GM18519 (cell line): ENCODE measurements around the gene KCP.

Experiments
- ATAC-seq: cut with Tn5 transposase; IDR thresholded peaks from one replicate; pipeline ENCODE4 v1.9.1; 2021; ENCODE audit warnings: mild to moderate bottlenecking, moderate library complexity; ENCODE audit not compliant: unreplicated experiment, low FRiP score

The KCP gene

DNA sequence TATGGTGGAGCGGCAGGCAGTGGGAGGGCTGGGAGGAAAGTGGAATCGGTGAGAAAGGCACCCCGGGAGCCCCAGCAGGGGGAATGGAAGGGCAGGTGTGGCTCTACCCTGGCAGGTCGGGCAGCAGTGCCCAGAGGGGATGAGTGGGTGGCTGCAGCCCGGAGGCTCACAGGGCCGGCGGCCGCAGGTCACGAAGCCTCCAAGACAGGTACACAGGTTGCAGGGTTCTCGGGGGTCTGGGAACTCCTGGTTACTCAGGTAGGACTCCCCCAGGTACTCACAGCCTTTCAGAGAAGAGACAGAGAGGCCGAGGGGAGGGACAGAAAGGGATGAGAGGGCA is 21.8 kb downstream of the KCP start:
- ATAC-seq, result no peak

DNA sequence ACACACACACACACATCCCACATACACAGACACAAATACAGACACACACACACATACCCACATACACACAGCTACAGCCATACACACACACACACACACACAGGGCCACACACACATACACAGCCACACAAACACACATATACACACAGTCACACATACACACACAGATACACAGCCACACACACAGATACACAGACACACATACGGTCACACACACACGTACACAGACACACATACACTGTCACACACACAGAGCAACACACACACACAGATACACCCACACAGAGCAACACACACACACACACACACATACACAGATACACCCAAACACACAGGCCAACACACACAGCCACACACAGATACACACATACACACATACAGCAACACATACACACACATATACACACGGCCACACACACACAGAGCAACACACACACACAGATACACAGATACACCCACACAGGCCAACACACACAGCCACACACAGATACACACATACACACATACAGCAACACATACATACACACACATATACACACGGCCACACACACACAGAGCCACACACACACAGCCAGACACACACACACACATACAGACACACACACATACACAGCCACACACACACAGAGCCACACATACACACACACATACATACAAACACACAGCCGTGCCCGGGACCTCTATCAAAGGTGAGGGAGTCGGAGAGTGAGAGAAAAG is 22.3 kb downstream of the KCP start:
- no peak for ATAC-seq

DNA sequence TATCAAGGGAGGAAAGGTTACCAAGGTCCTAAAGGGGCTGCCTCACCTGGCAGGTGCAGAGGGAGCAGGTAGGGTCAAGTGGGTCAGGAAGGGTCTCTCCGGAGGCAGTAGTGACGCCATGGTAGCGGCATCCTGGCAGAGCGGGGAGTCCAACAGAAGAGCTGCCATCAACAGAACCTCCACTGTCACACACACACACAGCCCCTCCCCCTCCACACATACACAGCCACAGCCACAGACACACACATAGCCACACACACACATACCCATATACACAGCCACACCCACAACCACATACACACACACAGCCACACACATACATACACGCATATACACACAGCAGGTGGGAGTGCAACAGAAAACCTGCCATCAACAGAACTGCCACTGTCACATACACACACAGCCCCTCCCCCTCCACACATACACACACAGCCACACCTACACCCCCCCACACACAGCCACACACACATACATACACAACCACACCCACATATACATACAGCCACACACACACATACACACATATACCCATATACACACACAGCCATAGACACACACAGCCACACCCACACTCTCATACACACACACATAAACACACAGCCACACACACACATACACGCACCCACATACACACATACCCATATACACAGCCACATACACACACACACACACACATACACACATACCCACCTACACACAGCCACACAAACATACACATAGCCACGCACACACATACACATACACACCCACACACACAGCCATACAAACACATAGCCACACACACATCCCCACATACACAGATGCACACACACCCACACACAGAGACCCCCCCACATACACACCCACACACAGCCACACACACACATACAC is 23.1 kb downstream of the KCP start:
- no peak for ATAC-seq

DNA sequence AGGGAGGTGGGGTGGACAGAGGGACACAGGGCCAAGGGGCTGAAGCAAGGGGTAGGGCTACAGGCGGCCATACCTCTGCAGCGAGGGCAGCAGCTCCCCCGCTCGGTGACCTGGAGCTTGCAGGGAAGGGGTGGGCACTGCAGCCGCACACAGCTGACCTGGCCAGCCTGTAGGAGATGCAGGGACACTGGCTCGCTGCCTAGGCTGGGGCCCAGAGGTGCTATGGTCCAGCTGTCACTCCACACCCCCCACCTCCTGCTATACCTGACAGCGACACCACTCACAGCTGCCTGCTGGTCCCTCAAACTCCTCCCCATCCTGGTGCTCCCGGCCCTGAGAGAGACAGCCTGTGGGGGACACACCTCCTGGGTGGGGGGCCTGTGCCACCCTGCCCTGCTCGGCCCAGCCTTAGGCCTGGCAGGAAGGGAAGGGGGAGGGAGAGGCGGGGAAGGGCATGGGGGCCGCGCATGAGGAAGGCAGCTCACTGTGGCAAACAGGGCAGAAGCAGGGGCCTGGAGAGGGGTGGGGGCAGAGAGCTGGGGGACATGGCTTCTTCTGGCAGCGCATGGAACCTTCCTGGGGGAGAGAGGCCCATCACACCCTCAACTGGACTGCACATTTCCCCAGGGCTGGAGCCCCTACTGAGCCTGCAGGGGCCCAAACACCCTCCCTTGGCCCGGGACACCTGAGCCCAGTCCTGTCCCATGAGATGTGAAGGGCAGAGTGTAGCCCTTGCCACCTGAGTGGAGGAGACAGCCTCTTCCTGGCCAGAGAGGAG is 23.9 kb downstream of the KCP start:
- ATAC-seq, result no peak

DNA sequence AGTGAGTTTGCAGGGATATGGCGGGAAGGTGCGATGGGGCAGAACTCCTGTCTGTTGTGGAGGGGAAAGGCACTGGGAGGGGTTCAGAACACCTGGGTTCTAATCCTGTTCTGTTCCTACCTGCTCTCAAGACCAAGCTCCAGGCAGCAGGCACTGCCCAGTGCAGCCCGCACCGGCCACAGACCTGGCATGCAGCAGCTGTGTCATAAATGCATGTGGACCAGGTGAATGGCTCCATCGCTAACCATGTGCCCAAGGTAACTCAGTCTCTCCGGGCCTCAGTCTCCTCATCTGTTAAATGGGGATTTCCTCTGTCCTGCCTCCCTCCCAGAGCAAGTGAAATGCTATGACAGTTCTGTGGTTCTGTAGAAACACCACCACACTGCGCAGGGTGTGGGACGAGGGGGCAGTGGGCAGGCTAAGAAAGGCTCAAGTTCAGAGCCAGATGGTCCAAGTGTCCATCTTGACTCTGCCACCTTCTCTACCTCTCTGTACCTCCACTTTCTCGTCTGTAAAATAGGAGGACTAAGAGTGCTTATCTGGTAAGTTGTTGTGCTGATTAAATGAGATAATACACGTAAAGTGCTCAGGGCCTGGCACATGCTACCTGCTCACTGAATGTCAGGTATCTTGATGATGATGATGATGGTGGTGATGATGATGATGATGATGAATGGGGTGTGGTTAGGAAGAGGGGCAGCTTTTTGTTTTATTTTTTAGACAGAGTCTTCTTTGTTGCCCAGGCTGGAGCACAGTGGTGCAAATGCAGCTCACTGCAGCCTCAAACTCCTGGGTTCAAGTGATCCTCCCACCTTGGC is 24.9 kb downstream of the KCP start:
- no peak for ATAC-seq

DNA sequence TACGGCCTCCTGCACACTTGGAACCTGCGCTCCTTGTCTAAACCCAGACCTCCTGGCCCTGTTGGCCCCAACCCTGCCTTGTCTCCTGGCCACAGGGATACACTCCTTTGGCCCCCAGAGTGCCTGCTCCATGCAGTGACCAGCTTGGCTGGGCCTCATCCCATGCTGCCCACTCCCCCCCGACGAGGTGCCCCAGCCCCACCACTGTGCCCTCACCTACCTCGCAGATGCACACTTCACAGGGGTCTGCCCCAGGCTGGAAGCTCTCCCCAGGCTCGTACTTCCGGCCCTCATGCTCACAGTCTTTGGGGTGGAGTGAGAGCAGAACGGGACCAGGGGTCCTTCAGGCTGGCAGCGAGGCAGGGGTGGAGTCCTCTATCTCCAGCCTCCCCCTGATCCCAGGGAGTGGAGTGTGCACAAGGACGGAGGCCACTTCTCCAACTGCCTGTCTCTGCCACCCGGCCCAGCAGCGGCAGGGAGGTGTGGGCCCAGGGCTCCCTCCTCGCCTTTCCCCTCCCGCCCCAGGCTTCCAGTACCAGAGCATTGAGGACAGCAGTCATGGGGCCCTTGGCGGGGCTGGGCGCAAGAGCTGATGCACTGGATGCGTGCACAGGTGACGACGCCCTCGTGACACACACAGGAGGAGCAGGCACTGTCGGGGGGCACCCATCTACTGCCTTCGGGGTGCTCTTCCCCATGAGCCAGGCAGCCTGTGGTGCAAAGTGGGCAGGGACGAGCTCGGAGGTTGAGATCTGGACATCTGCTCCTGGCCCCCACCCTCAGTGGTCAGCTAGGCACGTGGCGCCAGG is 25.7 kb downstream of the KCP start:
- no peak for ATAC-seq

DNA sequence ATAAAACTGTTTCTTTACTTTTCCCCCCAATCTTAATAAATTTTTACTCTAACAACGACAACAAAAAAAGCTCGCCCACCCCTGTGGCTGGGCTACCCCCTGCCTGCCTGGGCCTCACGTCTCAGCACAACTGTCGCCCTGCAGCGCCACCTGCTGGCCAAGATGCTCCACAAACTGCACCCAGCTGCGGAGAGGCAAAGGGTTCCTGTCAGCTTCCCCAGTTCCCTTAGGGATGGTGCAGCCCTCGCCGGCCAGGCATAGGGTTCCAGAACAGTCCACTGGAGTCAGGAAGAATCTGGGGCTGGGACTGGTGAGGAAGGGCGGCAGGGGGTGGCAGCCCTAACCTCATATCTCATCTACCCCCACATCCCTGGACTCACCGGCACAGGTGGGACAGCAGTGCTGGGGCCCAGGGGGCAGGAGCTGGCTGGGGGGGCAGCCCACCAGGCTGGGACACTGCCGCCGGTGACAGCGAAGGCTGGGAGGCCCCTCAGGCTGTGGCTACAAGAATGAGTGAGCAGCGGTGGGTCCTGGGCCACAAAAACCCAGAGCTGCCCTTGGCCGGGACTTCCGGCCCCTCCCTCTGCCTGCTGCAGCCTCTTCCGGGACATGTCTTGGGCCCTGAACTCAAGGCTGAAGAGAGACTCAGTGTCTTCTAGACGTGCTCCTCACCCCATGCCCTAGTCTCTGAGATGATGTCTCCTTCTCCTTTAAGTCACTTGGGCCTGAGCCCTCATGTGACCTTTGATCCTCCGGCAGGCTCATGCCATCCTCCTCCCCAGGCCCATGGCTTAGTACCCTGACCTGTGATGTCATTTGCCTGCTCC is 26.7 kb downstream of the KCP start:
- no peak for ATAC-seq

DNA sequence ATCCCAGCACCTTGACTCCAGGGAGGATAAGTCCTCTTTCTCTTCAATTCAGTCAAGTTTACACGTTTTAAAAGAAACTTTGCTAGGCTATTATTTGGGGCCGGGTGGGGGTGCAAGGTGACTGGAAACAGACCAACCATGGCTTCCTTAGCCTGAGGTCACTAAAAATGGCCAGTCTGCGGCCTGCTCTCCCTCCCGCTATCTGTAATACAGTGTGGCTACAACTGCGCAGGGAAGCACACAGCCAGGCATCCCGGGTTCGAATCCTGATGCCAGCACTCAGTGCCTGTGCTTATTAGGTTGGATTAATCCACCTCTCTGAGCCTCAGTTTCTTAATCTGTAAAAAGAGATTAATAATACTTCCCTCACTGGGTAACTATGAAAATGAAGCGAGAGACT is 28.4 kb downstream of the KCP start:
- no peak for ATAC-seq

DNA sequence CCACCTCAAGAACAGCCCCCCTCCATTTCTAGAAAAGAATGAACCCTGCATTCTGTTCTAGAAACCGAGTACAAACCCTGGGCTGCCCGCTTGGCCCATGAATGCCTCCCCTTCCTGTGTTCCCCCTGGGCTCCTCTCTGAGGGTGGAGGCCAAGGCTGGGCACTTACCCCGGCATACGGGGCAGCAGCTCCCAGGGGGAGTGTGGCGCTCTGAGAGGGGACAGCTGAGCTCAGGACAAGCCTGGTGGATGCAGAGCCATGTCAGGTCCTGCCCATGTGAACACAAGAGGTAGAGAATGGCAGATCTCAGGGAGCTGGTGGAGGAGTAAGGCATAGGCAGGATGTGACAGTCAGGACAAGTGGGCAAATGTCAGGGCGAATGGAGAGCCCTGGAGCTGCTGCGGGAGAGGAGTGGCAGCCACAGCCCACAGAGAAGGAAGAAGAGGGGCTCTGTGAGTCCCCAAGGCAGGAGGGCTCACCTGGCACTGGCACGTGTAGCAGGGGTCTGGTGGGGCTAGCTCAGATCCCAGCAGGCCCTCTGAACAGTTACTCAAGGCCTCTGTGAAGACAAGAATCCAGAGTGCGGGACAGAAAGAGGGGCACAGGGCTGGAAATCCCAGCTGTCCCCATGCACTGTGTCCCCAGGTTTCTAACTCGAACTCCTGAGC is 28.9 kb downstream of the KCP start:
- ATAC-seq, result no peak

DNA sequence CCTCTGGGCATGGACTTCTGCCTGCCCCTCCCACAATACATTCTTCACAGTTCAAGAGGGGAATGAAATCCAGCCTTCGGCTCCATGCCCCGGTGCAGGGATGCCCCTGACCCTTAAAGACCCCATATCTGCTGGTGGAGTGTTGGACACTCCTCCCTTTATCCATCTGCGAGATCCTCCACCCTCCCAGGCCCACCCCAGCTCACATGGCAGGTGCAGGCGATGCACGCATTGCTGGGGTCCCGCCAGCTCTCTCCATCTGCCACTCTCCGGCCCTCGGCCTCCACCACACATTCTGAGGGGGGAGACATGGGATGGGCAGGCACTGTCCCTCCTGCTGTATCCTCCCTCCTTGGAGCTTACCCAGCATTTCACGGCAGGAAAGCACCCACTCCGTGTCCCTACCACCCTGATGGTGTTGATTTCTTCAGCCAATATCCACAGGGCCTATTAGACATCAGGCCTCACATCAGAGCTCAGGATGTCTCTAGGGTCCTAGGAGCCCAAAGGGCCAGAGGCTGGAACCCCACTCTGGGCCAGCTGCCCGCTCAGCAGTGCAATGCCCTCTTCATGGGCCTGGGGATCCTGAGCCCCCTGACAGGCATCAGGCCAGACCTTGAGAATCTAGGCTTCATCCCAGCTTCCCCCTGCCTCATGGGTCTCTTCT is 29.6 kb downstream of the KCP start:
- no peak for ATAC-seq

DNA sequence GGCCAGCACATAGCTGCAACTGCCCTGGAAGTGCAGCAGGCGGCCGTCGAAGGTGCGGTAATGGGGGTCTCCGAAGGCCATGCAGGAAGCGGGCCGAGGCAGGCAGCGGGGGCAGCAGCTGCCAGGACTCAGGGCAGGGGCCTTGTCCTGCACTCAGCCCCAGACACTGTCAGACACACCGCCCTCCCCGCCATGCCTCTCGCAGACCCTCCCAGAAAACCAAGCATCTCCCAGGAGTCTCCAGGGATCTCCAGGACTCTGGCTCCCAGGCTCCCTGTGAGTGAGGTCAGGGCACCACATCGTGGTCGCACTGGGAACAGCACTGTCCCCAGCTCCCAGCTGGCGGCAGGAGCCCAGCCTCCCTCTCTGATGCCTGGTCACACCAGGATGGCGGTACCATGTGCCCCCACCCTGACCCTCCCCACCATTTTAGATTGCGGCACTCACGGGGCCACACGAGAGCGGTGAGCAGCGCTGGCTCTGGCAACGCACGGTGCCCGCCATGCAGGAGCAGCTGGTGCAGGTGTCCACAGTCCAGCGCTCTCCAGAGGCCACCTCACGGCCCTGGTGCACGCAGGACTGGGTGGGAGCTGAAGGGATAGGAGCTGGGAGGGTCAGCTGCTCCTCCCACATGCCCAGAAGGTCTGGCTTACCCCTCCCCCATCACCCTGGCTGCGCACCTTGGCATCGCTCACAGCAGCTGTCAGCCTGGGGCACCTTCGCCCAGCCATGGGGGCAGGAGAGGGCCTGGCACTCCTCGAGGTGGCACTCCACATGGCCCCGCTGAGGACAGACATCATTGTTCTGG is 30.4 kb downstream of the KCP start:
- no peak for ATAC-seq

DNA sequence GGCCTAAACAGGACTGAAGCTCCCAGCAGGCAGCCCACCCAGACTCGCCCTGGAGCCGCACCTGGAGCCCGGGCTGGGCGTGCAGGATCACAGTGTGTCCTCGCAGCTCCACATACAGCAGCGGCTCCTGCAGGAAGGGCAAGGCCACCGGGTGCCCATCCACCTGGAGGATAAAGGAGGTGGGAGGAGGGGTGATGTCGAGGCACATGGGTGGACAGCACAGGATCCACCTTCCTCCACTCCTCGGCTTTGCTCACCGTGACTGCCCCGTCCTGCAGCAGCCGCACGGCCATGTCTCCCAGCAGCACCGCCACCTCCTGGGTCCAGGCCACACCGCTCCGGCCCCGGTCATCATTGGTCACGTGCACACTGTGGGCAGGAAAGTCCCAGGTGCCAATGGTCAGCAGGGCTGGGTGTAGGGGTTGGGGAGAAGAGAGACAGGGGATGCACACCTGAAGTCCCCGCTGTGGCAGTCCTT is 31.0 kb downstream of the KCP start:
- no peak for ATAC-seq

DNA sequence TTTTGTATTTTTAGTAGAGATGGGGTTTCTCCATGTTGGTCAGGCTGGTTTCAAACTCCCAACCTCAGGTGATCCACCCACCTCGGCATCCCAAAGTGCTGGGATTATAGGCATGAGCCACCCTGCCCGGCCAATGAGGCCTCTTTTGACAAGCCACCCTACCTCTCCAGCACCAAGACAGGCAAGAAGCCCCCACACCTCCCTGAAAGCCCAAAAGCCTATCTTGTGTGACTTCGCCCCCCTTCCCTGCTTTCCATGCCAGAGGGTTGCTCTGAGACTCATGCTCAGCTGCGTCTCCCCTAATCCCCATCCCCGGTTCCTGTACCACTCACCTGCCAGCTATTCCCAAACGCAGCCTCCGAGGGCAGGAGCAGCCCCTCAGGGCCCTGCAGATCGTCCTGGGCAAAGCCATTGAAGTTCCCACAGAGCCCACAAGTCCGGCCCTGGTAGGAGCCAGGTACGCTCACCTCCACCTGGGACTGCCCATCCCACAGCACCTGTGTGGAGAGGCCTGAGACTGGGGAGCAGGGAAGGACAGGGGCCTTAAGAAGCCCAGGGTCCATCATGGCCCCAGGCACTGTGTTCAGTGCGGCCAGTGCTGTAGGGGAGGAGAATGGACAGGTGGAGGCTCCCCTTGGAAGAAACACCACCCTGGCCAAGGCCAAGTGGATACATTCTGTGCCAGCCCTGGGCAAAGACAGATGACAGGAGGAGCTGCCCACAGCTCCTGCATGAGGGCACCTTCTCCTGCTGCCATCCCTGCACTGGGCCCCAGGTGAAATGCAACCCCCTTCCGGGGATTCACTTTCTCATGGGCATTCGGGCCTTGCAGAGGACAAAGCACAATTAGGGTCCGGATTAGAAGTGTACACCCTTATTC is 32.0 kb downstream of the KCP start:
- no peak for ATAC-seq

DNA sequence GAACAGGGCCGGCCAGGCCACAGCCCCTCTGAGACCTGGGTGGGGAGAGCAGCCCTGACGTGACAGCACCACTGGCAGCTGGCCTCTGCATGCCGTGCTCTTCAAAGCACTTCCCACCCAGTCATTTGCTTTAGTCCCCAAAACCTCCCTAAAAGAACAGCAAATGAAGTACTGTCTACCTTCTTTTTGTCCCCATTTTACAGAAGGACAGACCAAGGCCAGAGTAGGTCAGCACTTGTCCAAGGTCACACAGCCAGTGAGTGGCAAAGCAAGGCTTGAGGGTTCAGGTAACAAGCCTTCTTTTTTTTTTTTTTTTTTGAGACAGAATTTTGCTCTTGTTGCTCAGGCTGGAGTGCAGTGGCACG is 32.8 kb downstream of the KCP start:
- ATAC-seq, result no peak

DNA sequence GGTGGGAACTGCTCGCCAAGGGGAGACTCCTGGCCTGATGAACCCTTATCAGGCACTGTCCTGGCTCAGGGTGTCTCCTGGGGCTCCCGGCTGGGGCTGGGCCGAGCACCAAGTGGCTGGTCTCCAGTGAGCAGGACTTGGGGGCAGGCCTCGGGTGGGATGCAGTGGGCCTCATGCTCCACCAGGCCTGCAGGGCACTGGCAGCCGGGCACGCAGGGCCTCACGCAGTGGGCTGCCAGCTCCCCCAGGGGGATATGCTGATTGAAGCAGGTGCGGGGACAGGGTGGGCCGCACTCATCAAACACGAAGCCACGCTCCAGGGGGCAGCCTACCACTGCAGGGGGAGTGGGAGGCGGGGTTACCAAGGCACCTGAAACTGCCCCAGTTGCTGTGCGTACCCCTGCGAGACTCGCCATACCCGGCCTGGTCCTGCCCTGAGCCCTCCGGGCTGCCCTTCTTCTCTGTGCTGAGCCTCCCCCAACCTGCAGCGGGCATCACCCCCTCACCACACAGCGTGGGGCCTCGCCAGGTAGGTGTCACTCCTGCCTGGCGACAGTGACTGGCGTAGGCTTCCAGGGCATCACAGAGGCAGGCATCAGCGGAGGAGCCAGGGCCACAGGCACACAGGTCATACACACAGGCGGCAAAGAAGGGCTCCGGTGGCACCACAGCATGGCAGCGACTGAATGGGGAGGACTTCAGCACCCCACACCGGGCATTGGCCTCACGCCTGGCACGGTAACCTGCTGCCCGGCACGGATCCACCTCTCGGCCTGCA is 33.3 kb downstream of the KCP start:
- no peak for ATAC-seq
